GM21381 (cell line): ENCODE data around the gene CEP85L.

Experiments
- ATAC-seq: cut with Tn5 transposase; IDR thresholded peaks from one replicate; pipeline ENCODE4 v1.9.1; 2021; ENCODE audit warnings: mild to moderate bottlenecking, moderate library complexity; ENCODE audit not compliant: unreplicated experiment

CEP85L gene

DNA sequence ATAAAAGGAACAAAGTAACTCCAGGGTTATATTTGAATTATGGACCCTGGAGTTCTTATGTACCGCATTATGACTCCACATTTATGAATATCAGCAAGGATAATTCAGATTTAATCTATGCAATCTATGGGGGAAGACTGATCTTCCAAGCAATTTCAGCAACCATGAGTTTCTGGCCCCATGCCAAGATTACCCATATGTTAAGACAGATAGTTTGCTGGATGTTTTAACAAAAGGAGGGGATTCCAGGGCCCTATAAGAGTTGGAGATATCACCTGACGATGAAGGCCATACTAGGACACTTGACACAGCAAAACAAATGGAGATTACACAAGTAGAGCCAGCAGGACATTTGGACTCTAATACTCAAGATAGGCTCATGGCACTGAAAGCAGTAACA lies 149.2 kb downstream of the CEP85L start:
- no peak for ATAC-seq

DNA sequence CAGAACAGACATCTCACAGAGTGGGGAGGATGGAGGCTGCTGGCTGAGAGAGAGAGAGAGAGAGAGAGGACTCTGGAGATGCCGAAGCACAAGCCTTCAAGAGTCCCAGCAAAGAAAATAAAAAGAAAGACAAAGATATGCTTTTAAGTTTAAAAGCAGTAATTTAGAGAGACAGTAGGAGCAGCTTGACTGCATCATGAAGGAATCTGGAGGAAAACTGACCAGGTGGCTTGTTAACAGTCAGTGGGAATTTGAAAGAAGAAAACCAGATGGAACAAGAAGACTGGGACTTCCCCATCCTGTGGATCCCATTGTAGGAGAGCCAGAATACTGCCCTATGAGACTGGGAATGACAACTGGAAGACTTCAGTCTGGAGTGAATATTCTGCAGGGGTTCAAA lies 149.6 kb downstream of the CEP85L start:
- no peak for ATAC-seq

DNA sequence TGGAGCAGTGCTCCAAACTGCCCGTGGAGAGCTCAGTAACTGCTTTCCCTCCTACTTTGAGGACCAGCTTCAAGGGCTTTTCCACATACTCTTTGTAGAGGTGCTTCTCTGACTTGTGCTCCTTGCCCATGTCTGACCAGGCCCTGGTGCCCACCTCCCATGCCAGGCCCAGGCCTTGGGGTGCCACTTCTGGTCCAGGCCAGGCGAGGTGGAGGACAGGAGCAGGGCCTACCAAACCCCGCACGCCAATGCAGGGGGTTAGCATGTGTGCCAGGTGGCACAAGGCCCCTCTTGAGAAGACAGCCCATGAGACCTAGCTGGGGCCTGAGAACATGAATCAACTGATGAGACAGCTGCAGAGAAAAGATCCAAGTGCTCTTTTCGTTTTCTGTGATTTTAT lies 150.3 kb downstream of the CEP85L start:
- ATAC-seq, result no peak

DNA sequence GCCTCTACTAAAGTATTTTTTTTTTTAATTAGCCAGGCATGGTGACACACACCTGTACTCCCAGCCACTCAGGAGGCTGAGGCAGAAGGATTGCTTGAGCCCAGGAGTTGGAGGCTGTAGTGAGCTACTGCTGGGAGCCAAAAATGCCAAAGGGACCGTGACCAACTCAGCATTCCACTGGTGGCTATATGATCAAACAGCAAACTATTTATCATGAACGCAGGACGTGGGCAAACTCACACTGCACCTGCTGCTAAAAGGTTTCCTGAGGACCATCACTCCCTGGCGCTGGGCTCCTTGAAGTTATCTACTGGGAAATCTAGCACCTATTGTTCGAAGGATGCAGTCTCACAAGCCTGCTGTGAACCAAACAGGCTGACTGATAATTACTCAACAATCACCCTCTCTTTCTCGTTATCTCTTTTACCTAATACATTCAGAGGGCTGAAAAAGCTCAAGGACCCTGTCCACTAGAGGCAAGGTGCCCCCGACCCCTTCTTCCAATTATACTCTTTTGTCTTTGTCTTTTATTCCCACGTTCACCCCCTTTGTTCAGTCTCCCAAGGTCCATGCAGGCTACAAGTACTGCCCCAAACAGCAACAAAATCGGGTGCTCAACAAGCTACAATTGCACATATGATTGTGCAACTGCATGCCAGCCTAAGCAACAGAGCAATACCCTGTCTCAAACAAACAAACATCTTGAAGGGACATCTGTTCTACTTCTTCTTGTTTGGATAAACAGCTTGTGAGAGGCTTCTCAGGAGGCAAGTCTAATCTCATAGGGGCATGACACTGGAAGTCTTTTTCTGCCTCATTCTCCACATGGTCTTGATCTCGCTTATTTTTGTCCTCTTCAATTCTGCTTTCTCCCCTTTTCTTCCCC lies 151.0 kb downstream of the CEP85L start:
- no peak for ATAC-seq

DNA sequence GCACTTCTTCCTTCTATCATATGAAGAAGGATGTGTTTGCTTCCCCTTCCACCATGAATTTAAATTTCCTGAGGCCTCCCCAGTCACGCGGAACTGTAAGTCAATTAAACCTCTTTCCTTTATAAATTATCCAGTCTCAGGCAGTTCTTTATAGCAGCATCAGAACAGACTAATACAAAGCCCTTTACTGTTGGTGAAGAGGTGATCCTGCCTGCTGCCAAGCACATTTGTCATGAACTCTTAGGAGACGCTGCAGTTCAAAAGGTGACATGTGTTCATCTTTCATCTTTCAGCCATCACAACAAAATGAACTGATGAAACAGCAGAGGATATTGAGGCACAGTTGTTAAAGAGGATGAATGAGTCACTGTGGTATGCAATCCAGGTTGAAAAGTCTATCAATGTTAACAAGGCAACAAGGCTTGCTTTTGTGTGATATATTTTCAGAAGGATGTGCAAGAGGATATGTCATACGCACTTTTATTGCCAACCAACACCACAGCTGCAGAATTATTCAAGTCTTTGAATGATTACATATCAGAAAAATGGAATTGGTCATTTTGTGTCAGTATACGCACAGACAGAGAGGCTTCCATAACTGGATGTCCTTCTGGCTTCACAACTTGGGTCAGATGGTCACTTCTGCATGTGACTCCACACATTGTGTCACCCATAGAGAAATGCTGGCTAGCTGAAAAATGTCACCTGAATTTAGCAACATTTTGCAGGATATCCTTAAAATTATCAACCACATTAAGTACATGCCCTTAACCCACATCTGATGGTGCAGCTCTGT lies 155.7 kb downstream of the CEP85L start:
- no peak for ATAC-seq

DNA sequence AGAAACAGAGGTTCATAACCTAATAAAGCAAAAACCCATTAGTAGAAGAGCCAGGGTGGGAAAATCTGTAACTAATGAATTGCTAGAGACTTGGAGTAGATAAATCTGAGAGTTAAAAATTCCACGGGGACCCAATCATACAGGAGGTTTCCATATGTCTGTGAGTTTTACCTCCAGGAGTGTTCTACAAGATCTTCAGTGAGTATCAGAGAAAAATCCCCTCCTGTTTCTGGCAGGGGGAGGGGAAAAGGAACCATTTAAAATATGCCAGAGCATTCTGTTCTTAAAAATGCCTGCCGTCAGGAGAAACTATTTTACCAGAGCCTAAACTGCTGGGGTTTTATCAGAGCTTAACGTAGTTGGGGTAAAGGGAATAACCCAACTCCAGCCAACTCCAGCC lies 157.3 kb downstream of the CEP85L start:
- no peak for ATAC-seq

DNA sequence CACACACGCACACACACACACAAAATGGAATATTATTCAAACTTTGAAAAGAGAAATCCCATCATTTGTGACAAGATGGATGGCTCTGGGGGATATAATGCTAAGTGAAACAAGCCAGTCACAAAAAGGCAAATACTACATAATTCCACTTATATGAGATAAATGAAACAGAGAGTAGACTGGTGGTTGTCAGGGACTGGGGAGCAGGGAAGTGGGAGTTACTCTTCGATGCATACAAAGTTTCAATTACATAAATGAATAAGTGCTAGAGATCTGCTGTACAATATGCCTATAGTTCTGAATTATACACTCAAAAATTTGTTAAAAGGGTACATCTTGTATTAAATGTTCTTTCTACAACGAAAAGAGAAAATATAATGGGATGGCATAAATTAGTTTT lies 161.4 kb downstream of the CEP85L start:
- ATAC-seq, result no peak

DNA sequence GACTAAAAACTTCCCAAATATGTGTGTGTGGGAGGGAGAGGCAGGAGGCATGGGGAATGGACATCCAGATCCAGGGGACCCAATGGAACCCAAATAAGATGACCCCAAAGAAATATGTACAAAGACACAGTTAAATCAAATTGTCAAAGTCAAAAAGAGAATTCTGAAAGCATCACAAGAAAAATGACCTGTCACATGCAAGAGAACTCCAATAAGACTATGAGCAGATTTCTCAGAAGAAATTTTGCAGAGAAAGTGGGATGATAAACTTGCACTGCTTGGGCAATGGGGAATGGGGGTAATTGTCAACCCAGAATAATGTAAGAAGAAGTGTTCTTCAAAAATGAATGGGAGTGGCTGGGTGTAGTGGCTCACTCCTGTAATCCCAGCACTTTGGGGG lies 162.8 kb downstream of the CEP85L start:
- ATAC-seq, result no peak

DNA sequence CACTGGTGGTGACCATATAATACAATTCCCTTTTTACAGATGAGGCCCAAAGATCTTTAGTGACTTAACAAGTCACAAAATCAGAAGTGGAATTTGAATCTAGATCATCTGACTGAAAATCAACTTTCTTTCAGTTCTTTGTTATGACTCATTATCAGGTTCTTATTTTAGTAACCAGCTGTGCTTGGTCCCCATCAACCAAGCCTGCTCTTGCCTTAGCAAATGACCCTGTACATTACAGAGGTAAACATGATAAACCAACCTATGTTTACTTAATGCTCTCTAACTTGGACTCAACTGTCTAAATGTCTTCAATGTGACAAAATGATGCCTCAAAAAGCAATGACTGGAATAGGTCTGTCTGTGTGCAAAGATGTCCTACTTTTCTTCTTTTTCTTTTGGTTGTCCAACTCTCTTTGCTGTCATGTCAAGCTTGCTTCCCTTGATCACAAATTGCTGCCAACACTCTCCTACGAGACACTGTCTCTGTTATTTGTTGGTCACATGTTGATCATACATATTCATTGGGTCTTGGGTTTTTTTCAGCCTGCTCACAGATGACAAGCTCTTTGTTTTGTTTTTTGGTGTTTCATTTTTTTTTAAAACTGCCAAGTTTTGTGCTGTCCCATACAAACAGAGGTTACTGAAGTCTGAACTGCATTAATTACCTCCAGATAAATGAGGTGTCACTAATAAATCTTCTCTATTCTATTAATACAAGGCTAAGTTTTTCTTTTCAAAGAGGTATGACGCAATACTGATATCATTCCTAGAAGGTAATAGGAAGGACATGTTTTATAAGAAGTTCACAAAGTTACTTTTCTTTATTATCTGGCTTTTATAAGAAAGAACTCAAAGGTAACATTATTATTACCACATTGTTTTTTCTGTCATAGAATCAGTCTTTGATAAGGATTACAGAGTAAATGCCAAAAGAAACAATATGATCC lies 165.5 kb downstream of the CEP85L start:
- peak; percentile 95 for ATAC-seq

DNA sequence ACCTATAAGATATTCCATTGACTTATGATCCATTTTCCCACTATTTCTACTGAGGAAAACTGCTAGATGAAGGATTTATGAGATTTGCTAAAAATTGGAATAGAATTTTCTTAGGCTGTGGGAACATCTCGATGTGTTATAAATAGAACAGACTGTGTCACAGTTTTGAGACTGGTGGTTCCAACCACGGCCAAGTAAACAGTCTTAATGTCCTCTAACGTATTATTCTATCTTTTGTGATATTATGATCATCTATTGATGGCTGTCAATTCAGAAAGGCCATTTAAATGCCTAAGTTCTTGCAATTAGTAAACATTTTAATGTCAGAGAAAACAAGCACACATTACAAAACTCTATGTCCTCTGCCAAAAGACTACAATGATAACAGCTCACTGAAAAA lies 174.8 kb downstream of the CEP85L start:
- ATAC-seq, result no peak

DNA sequence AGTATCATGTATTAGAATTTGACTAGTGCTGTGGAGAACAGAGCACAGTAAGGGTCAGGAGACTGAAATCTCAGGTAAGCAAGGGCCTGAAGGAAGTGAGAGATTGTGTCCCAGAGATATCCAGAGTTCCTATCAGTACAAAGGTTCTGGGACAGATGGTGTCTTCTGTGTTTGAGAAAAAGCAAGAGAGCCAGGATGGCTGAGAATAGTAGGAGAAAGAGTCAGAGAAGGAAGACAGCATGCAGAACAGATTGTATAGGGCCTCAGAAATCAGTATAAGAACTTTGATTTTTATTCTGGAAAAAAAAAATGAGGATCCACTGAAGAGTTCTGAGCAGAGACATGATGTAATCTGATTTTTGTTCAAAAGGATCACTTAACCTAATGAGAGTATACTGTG lies 178.1 kb downstream of the CEP85L start:
- ATAC-seq, result no peak

DNA sequence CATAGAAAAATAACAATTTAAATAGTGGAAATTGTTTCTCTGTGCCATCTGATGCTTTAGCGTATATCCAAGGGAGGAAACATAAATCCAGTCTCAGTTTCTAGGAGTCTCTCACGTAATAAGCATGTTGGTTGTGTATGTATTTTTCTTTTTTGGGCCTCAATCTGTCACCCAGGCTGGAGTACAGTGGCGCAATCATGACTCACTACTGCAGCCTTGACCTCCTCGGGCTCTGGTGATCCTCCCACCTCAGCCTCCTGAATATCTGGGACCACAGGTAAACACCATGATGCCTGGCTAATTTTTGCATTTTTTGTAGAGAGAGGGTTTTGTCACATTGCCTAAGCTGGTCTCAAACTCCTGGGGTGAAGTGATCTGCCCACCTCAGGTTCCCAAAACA lies 181.9 kb downstream of the CEP85L start:
- no peak for ATAC-seq

DNA sequence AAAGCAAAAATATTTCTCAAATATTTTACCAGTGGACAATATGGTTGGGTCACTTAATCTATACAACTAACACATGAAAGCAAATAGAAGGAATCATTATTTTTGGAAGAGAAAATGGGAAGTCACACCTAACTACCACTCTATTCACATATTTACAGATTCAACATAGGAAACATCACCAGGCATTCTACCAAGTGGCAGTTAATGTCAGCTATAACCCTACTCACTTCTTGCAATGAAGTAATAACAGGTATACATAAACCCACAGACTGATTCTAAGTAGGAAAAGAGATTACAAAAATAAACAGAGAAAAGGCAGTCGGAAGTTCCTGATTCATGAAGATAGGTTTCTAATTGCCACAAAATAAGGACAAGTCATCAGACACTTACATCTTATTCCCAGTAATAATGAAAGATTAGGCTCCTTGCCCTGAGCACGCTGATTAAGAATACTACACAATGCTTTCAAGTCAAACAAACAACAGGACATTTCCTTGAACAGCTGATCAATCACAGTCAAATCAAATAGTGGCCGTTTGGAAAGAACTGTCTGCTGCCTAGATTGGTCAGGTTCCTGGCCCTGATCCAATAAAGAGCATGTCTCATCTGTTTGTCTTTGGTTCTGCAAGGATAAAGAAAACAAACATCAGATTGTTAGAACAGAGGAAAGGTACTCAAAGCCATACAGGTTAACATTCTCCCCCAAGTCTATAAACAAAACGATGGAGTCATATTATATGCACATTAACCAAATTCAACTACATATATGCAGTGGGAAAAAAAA lies 182.5 kb downstream of the CEP85L start:
- ATAC-seq, result no peak

DNA sequence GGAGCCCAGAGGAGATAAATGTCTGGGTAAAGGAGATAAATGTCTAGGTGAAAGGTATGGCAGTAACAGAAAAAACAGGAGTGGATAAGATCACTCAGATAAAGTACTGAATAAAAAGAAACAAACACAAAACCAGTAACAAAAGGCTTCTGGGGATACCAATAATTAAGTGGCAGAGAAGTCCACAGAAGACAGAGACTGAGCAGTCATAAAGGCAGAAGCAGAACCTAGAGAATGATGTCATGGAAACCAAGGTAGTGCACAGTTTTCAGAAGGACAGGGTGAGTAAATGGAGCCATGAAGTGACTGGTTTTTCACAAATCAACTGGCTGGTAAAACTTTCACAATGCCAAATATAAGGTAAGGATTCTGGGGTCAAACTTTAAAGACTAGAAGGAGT lies 184.2 kb downstream of the CEP85L start:
- ATAC-seq, result peak; percentile 67

DNA sequence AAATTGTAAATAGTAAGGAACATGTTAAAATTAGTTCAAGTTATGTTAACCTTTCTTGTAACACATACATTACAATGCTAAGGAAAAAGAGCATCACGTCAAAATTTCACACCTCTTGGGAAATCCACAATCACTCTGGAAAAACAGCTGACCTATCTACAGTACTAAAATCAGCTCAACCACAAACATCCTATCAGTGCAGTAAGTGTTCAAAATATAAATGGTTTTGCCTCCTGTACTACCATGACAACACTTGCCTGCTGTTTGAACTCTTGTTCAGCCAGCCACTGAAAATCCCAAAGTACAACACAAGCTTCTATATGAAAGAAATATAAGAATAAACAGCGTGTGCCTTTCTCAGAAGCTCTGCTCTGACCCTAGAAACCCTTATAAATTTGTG lies 186.8 kb downstream of the CEP85L start:
- no peak for ATAC-seq

DNA sequence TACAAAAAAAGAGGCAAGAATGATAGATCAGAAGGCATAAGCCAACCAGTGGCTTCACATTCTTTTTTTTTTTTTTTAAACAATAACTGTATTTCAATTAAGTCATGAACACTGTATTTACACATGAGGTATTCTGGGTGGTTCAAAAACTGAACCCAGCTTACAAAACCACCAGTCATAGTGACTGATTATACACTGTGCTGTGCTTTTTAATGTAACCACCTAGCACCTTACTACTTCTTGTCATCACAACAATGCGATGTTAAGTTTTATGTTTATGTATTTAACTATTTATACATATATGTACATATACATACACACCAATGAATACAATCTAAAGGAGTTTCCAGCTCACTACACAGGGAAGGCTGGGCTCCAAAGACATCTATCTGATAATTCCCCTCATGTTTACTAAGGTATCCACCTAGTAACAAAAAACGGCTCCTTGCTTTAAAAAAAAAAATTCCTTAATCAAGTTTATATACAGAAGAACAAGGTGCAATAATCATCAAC lies 190.4 kb downstream of the CEP85L start:
- no peak for ATAC-seq

DNA sequence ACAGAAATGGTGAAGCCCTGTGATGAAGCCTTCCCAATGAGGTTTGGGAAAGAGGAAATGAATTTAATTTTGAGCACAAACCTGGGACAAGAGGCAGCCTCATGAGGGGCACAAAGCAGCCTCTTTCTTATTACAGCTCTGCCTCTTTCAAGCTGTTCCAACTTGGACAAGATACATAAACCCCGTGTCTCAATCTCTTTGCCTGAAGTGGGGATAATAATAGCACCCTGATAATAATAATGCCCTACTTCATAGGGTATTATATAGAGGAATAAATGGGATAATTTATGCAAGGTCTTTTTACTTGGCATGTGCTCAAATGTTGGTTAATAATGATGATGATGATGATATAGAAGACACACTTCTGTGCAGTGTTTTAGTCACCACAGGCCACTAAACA lies 194.4 kb downstream of the CEP85L start:
- ATAC-seq, result no peak

DNA sequence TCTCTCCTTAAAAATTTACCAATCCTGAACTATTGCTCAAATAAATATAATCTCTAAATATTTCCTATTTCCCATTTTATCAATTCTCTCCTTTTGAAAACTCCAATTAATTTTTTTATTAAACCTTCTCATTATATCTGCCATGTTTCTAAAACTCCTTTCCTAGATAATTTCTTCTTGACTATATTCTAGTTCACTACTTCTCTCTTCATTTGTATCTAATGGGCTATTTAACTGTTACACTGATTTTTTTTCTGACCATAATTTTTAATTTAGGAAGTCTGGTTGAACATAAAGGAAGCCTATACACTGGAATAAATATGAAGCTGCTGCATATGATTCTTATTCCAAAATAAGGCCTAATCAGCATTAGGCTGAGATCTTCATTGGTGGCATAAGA lies 199.6 kb downstream of the CEP85L start:
- ATAC-seq, result no peak

DNA sequence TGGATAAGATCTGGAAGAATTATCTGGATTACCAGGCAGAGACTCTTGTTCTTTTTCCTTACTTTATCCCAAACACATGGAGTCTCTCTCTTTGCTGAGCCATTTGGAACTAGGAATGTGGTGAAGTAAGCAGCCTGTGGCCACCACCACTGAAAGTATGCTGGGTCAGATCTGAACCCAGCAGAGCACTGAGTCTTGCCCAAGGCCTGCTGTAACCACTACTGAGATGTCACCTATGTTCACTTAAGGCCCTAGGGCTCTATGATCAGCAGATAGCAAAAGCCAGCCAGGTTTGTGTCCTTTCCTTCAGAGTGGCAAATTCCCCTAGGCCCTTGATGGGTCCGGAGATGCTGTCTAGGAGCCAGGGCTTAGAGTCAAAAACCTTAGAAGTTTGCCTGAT lies 206.6 kb downstream of the CEP85L start:
- peak; percentile 75 for ATAC-seq

DNA sequence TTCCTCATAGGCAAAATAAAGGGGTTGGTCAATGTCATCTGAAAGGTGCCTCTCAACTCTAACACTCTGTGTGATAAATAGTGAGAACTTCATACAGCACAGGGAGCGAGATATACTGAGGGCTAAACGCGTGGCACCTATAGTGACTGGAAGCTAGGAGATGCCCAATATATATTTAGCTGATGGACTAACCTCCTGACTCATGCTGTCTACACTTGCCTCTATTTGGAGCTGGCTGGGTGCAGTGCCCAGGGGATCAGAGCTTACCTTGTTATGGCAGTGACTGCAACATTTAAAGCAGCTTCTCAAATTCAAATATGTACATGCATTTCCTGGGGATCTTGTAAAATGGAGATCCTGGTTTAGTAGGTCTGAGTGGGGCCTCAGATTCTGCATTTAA lies 214.9 kb downstream of the CEP85L start:
- no peak for ATAC-seq
